Lower leg skin (tissue), 4 donors: ENCODE measurements around the gene ADGRD1. TPM values are rescaled to one million over a fixed set of nuclear protein-coding genes. Genes with fewer than 3 reads are reported as not detected.
A peak's percentile ranks its signal among the peaks of the same experiment; 100 is the strongest.

Source experiments
- DNase-seq, 2 donors: peaks; one replicate each; pipeline ENCODE4 v3.0.0-alpha.2; 2019; ENCODE audit warnings: low spot score in 2 of 2
- H3K4me3 ChIP-seq: fragments of 200-600 bp; sonication (generic); 2 replicates; pipeline ENCODE4 v1.5.1; 2017; ENCODE audit warnings: mild to moderate bottlenecking, low read depth; ENCODE audit not compliant: poor library complexity, severe bottlenecking
- POLR2A ChIP-seq, 2 donors: fragments of 450-650 bp; IDR thresholded peaks; one replicate each; pipeline ENCODE4 v1.6.1; 2016 to 2017; ENCODE audit warnings: antibody characterized with exemption in 2 of 2, mild to moderate bottlenecking in 1 of 2, moderate library complexity in 1 of 2
- WGBS, 2 donors: methylation state at CpG; one replicate each; pipeline ENCODE4 v1.1.5; 2018; 5-methylcytosine and 5-hydroxymethylcytosine counted together
- intact Hi-C: fragments of 100-400 bp; cut with DNase I; formaldehyde crosslinking; loops from one replicate; pipeline ENCODE4 v1.15.0; 2023; ENCODE audit warnings: low total_unique reads
- total RNA-seq, 4 donors: library from RNA; depleted of rRNA; stranded (reverse); fragments of >200 nt; gene quantifications; one replicate each; pipeline ENCODE4 v1.1.0, GENCODE V29; 2016
- TF ChIP-seq, protein P1 (sequence below), 3 donors: fragments of 450-650 bp; IDR thresholded peaks; one replicate each; pipeline ENCODE4 v1.5.1; 2016; ENCODE audit warnings: antibody characterized with exemption in 3 of 3, mild to moderate bottlenecking in 3 of 3, moderate library complexity in 2 of 3

The ADGRD1 gene
- total RNA-seq, 4 donors from 2014 or later: 8.3 to 11.6 (median 8.9) TPM

DNA sequence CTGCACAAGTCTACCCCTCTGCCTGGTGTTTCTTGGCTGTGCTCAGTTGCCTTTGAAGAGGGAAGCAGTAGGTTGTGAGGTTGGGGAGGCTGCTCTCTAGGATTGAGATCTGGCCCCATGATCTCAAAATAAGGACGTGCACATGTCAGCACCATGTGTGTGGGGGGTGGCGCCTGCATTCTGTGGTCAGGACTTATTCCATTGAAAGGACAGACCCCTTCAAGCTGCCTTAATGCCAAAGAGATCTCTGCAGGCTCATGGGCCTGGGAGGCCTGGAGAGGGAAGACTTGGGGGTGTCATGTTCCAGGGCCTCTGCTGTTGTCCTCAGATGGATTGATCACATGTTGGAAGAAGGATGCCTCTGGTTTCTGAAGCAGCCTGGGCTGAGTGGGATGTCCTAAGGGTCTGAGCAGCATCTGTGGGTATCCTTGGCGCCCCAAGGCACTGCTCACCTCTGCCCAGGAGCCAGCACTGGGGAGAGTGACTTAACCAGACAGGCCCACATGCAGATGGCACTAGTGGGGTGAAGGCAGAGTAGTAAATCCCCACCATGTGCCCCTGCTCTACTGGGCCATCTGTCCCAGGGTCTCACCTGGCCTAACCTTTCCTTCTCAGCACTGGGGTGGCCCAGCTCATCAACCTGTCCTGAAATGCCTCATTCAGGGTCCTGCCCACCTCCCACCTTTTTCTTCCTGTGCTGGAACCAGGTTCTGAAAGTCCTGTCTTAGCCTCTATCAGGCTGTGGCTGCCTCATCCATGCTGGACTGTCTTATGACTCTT, 118.9 kb downstream of the ADGRD1 start:
- TF ChIP-seq POLR2A (IDR thresholded peaks at IDR 0.05): no peak
- TF ChIP-seq, protein P1, sequence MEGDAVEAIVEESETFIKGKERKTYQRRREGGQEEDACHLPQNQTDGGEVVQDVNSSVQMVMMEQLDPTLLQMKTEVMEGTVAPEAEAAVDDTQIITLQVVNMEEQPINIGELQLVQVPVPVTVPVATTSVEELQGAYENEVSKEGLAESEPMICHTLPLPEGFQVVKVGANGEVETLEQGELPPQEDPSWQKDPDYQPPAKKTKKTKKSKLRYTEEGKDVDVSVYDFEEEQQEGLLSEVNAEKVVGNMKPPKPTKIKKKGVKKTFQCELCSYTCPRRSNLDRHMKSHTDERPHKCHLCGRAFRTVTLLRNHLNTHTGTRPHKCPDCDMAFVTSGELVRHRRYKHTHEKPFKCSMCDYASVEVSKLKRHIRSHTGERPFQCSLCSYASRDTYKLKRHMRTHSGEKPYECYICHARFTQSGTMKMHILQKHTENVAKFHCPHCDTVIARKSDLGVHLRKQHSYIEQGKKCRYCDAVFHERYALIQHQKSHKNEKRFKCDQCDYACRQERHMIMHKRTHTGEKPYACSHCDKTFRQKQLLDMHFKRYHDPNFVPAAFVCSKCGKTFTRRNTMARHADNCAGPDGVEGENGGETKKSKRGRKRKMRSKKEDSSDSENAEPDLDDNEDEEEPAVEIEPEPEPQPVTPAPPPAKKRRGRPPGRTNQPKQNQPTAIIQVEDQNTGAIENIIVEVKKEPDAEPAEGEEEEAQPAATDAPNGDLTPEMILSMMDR (IDR thresholded peaks at IDR 0.05): no peak
- WGBS, 2 donors: 80 to 90% methylated on average over 3 of the region's 3 CpGs
- intact Hi-C loops: no loop called here
- DNase-seq: peak in 1 of 2 donors; percentile 76
- H3K4me3 ChIP-seq: no peak overlapping the region

DNA sequence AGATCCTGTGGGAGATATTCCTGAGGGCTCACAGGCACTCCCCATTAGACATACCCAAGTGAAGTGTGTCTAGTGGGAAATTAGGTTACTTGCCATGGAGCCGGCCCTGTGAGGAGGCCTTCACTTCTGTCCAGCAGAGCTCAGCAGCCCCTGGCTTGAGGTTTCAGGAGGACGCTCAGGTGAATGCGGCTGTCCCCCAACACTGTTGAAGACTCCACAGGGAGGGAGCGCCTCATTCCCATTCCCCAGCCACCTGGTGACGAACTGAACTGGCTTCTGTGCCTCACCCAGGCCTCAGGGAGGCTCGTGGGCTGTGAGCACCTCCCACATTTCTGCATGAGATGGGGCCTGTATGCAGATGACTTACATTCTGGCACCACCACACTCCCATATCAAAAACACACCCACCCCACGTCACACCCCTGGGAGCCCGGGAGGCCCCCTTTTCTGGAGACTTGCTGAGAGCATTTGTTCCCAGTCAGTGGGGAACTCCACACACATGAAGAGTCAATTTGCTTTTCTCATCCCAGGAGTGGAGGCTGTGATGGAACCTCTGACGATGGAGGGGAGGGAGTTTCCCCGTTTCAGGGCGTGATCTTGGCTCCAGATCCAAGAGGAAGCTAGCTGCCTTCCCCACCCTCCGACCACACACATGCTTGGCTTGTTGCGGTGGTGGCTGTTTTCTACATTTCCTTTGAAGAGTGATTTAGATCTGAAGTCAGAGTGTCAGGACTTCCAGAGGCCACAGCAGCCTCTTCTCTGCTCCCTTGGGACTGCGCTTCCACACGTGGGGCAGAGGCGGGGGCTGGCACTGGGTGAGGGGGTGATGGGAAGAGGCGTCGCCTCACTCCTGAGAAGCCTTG, 120.7 kb downstream of the ADGRD1 start:
- TF ChIP-seq, protein P1 (IDR thresholded peaks at IDR 0.05): no peak
- no peak for TF ChIP-seq POLR2A (IDR thresholded peaks at IDR 0.05)
- H3K4me3 ChIP-seq: no peak overlapping the region
- WGBS, 2 donors: 28 to 32% methylated on average over 17 to 18 of the region's 18 CpGs
- peak; percentile 47 to 89 for DNase-seq
- intact Hi-C loops: no loop called here

DNA sequence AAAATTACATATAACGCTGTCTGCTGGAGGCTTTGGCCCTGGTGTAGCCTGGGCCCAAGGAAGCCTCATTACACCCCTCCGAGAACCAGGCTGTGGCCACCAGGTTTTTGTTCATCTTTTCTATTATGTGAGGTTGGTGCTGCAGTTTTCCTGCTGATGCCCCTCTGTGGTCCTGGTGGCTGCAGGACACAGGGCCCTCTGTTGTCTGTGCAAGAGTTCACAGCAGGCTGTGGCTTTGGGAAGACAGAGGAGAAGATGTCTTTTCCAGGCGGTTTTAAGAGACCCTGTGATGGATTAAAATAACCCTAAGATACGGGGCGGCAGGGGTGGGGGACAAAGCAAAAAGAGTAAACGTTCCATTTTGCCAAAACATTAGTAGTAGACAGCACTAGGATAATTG, 121.5 kb downstream of the ADGRD1 start:
- no peak for DNase-seq
- H3K4me3 ChIP-seq: no peak overlapping the region
- 73 to 76% methylated on average over 6 of the region's 6 CpGs for WGBS, 2 donors
- no peak for TF ChIP-seq POLR2A (IDR thresholded peaks at IDR 0.05)
- TF ChIP-seq, protein P1 (IDR thresholded peaks at IDR 0.05): no peak
- intact Hi-C loops: no loop called here

DNA sequence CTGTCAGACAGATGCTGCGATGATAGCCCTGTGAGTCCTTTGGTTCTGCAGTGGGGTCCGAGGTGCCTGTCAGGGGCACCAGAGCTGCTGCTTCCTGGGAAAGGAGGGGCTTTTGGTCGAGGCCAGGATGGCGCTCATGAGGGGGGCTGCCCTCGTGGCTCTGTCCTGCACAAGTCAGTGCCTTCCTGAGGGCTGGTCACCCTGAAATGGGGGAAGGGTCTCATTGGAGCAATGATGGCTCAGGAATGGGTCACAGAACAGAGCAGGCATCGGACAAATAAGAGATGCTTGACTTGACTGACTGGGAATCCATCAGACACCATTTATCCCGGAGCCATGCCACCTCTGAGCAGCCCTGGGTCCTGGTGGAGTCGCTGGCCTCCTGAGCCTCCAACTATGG, 121.9 kb downstream of the ADGRD1 start:
- 68 to 83% methylated on average over 8 of the region's 8 CpGs for WGBS, 2 donors
- no peak for TF ChIP-seq POLR2A (IDR thresholded peaks at IDR 0.05)
- TF ChIP-seq, protein P1 (IDR thresholded peaks at IDR 0.05): no peak
- intact Hi-C loops: no loop called here
- peak in 1 of 2 donors; percentile 80 for DNase-seq
- H3K4me3 ChIP-seq: no peak overlapping the region

DNA sequence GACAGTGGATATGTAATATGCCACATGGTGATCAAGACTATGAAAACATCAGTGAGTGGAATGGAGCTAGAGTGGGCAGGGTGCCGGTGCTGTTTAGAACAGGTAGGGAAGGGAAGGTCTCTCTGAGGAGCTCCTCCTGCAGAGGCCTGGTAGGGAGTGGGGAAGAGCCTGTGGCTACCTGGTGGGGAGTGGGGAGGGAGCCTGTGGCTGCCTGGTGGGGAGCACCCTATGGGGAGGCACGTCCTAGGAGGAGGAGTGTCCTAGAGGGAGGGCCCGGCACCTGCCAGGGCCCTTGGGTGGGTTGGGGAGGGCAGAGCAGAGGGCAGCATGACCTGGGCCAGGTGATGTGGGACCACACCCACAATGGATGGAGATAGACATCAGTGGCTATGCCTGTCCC, 122.6 kb downstream of the ADGRD1 start:
- H3K4me3 ChIP-seq: no peak overlapping the region
- no peak for TF ChIP-seq POLR2A (IDR thresholded peaks at IDR 0.05)
- TF ChIP-seq, protein P1 (IDR thresholded peaks at IDR 0.05): no peak
- peak in 1 of 2 donors; percentile 52 for DNase-seq
- 78 to 95% methylated on average over 1 to 3 of the region's 3 CpGs for WGBS, 2 donors
- intact Hi-C loops: no loop called here
